CD14-positive monocyte (primary cell): Measurements from ENCODE around the gene NUP214. TPM values are rescaled to one million over a fixed set of nuclear protein-coding genes. Genes with fewer than 3 reads are reported as not detected.
"Not testable (repeated sequence)": the region's sequence is repeated elsewhere in the genome, so short reads cannot be mapped to it uniquely, and the experiment has no call there.

ENCODE experiments used
- DNase-seq, 3 donors: peaks; one replicate each; pipeline ENCODE4 v3.0.0-alpha.2; 2011 to 2022
- H2AFZ ChIP-seq: 2 replicates; pipeline ENCODE4 v1.6.0; 2012; ENCODE audit warnings: mild to moderate bottlenecking, low read depth, low read length, inconsistent platforms; ENCODE audit not compliant: insufficient read depth, poor library complexity, severe bottlenecking
- H3K27ac ChIP-seq, 2 donors: 1 replicate in 1 of 2; 2 replicates in 1 of 2; pipeline ENCODE4 v1.5.1; 2012 to 2013; ENCODE audit warnings: low read length in 2 of 2, control low read depth in 1 of 2, inconsistent platforms in 1 of 2, low read depth in 1 of 2, mild to moderate bottlenecking in 1 of 2
- H3K27me3 ChIP-seq, 2 donors: one replicate each; pipeline versions ENCODE4 v1.6.0 to v1.6.1; 2011 to 2013; ENCODE audit warnings: low read length in 2 of 2; ENCODE audit not compliant: control insufficient read depth in 2 of 2, insufficient read depth in 2 of 2
- H3K36me3 ChIP-seq, 2 donors: replicated peaks in 1 of 2; 1 replicate in 1 of 2; 2 replicates in 1 of 2; pipeline versions ENCODE4 v1.5.1 to v1.6.1; 2012 to 2013; ENCODE audit warnings: low read length in 2 of 2, control low read depth in 1 of 2, inconsistent platforms in 1 of 2, mild to moderate bottlenecking in 1 of 2; ENCODE audit not compliant: insufficient read depth in 2 of 2, control insufficient read depth in 1 of 2
- H3K4me1 ChIP-seq, 2 donors: 1 replicate in 1 of 2; 2 replicates in 1 of 2; pipeline versions ENCODE4 v1.5.1 to v1.6.1; 2012 to 2013; ENCODE audit warnings: low read length in 2 of 2, control low read depth in 1 of 2, inconsistent platforms in 1 of 2, mild to moderate bottlenecking in 1 of 2, moderate library complexity in 1 of 2; ENCODE audit not compliant: insufficient read depth in 2 of 2, control insufficient read depth in 1 of 2
- H3K4me2 ChIP-seq: replicated peaks from 2 replicates; pipeline ENCODE3; 2012; ENCODE audit warnings: low read length, moderate library complexity, mild to moderate bottlenecking; ENCODE audit not compliant: poor library complexity, severe bottlenecking; ENCODE audit errors: extremely low read depth
- H3K4me3 ChIP-seq, 3 experiments: fragments of 200-600 bp in 1 of 3; sonication (generic) in 1 of 3; replicated peaks in 1 of 3; 1 replicate in 2 of 3; 2 replicates in 1 of 3; pipeline ENCODE4 v1.5.1; 2011 to 2013; ENCODE audit warnings: low read length in 3 of 3, mild to moderate bottlenecking in 3 of 3, control low read depth in 2 of 3, low read depth in 2 of 3, inconsistent platforms in 1 of 3, moderate library complexity in 1 of 3
- H3K79me2 ChIP-seq: 2 replicates; pipeline ENCODE4 v1.6.0; 2012; ENCODE audit warnings: mild to moderate bottlenecking, control low read depth, inconsistent platforms, low read length, moderate library complexity; ENCODE audit not compliant: insufficient read depth
- H3K9ac ChIP-seq: 2 replicates; pipeline ENCODE4 v1.6.0; 2017; ENCODE audit warnings: low read length, mild to moderate bottlenecking; ENCODE audit not compliant: insufficient read depth, poor library complexity, severe bottlenecking
- H3K9me3 ChIP-seq, 2 donors: replicated peaks in 1 of 2; 1 replicate in 1 of 2; 2 replicates in 1 of 2; pipeline versions ENCODE4 v1.5.1 to v1.6.1; 2012 to 2013; ENCODE audit warnings: low read length in 2 of 2, control low read depth in 1 of 2; ENCODE audit not compliant: control insufficient read depth in 1 of 2, insufficient read depth in 1 of 2
- H4K20me1 ChIP-seq: 2 replicates; pipeline ENCODE4 v1.6.0; 2012; ENCODE audit warnings: mild to moderate bottlenecking, low read length, control low read depth, moderate library complexity; ENCODE audit not compliant: insufficient read depth
- H3K27ac Mint-ChIP-seq, 7 donors: one replicate each; pipeline ENCODE4 v1.8.0; 2020; ENCODE audit warnings: mild to moderate bottlenecking in 7 of 7, mixed read lengths in 7 of 7, moderate library complexity in 6 of 7, inconsistent platforms in 2 of 7
- H3K27me3 Mint-ChIP-seq, 3 donors: one replicate each; pipeline ENCODE4 v1.8.0; 2021 to 2022; ENCODE audit warnings: low read depth in 3 of 3, mild to moderate bottlenecking in 3 of 3, mixed read lengths in 3 of 3, moderate library complexity in 3 of 3, inconsistent platforms in 1 of 3
- H3K36me3 Mint-ChIP-seq, 2 donors: one replicate each; pipeline ENCODE4 v1.8.0; 2020; ENCODE audit warnings: mixed read lengths in 2 of 2, inconsistent platforms in 1 of 2, mild to moderate bottlenecking in 1 of 2
- H3K4me1 Mint-ChIP-seq: one replicate; pipeline ENCODE4 v1.8.0; 2020; ENCODE audit warnings: mild to moderate bottlenecking, mixed read lengths
- H3K4me3 Mint-ChIP-seq, 2 donors: one replicate each; pipeline ENCODE4 v1.8.0; 2020; ENCODE audit warnings: mild to moderate bottlenecking in 2 of 2, mixed read lengths in 2 of 2, moderate library complexity in 1 of 2
- H3K9me3 Mint-ChIP-seq, 7 donors: one replicate each; pipeline ENCODE4 v1.8.0; 2020 to 2022; ENCODE audit warnings: mixed read lengths in 7 of 7, mild to moderate bottlenecking in 6 of 7, moderate library complexity in 6 of 7, inconsistent platforms in 2 of 7
- WGBS: methylation state at CpG from one replicate; pipeline ENCODE4 v1.1.5; 2013; ENCODE audit warnings: missing lambda C conversion rate; ENCODE audit not compliant: insufficient coverage; 5-methylcytosine and 5-hydroxymethylcytosine counted together
- intact Hi-C, 2 donors: fragments of 100-400 bp; cut with micrococcal nuclease; formaldehyde crosslinking; loops; one replicate each; pipeline versions ENCODE4 v1.15.0 to v1.15.1; 2023
- polyA plus RNA-seq, 3 donors: library from polyadenylated mRNA; depleted of rRNA in 1 of 3; unstranded in 2 of 3; stranded (reverse) in 1 of 3; fragments of 300-500 nt in 2 of 3; fragments of >200 nt in 1 of 3; fragmentation: Illumina TruSeq in 2 of 3; gene quantifications; 1 replicate in 2 of 3; 2 replicates in 1 of 3; pipeline ENCODE4 v1.2.3, GENCODE V29; 2012 to 2021
- TF ChIP-seq, protein P1 (sequence below): fragments of 200-600 bp; IDR thresholded peaks from one replicate; pipeline ENCODE4 v1.8.0; 2022; ENCODE audit warnings: antibody characterized with exemption, mild to moderate bottlenecking

Gene NUP214
- polyA plus RNA-seq, 3 donors, result 94.9 to 329 (median 214) TPM

DNA sequence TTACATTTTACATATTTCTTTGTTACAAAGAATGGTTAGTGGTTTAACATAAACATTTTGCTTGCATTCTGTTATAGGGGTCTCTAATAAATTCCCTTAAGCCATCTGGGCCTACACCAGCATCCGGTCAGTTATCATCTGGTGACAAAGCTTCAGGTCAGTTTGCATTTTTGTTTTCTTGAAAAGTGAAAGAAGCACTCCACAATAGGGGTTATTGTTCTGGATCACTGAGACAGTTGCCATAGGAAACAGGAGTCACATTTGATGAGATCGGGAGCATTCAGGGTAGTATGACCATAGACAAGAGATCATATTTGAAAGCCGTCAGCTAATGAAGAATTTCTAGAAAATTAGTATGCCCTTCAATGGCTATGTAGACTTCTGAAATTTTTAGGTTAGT, 63.6 kb downstream of the NUP214 start:
- Histone ChIP-seq H3K4me2 (no peak overlapping the region), H3K36me3 (peaks cover 74 to 96% of the 10 kb centered on the region in 2 donors), H4K20me1 (no peaks in the 10 kb centered on the region), H3K4me1 (no peaks in the 10 kb centered on the region), H3K9ac (no peak overlapping the region), H3K4me3 (no peak overlapping the region), H2AFZ (no peak overlapping the region), H3K79me2 (no peaks in the 10 kb centered on the region), H3K27ac (no peak overlapping the region), H3K9me3 (no peaks in the 10 kb centered on the region), H3K27me3 (no peaks in the 10 kb centered on the region)
- TF ChIP-seq, protein P1, sequence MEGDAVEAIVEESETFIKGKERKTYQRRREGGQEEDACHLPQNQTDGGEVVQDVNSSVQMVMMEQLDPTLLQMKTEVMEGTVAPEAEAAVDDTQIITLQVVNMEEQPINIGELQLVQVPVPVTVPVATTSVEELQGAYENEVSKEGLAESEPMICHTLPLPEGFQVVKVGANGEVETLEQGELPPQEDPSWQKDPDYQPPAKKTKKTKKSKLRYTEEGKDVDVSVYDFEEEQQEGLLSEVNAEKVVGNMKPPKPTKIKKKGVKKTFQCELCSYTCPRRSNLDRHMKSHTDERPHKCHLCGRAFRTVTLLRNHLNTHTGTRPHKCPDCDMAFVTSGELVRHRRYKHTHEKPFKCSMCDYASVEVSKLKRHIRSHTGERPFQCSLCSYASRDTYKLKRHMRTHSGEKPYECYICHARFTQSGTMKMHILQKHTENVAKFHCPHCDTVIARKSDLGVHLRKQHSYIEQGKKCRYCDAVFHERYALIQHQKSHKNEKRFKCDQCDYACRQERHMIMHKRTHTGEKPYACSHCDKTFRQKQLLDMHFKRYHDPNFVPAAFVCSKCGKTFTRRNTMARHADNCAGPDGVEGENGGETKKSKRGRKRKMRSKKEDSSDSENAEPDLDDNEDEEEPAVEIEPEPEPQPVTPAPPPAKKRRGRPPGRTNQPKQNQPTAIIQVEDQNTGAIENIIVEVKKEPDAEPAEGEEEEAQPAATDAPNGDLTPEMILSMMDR, result no peak
- Mint-ChIP-seq H3K36me3 (peaks cover 73 to 87% of the 10 kb centered on the region in 2 donors), H3K27ac (no peak overlapping the region), H3K4me1 (no peaks in the 10 kb centered on the region), H3K9me3 (no peaks in the 10 kb centered on the region), H3K4me3 (no peak overlapping the region), H3K27me3 (no peaks in the 10 kb centered on the region)
- no peak for DNase-seq
- WGBS, result no CpG with 5 or more reads among the region's 3 CpGs
- intact Hi-C loops, result no loop called here

DNA sequence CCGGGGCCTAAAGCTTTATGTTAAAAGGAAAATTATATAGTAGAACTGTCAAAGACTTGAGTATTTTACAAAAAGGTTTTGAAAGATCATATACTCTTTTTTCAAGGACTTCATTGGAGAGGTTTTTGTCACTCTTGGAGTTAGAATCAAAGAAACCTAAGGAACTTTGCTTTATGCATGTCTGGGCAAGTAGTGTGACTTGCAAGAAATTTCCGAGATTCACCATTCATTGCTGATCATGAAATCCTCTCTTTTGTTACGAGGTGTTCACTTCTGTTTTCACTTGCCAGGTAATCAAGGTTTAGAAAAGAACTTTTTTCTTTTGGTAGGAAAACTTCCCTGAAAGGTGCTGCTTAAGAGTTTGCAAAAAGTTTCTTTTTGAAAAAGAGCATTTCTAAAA, 64.8 kb downstream of the NUP214 start:
- no peaks in the 10 kb centered on the region for H3K9me3 Mint-ChIP-seq
- no CpG with 5 or more reads among the region's 3 CpGs for WGBS
- H3K9ac ChIP-seq, result no peak overlapping the region
- H3K36me3 Mint-ChIP-seq, result peaks cover 72 to 89% of the 10 kb centered on the region in 2 donors
- no peak overlapping the region for H3K4me3 ChIP-seq
- no peak overlapping the region for H3K27ac Mint-ChIP-seq
- H3K27me3 ChIP-seq, result no peaks in the 10 kb centered on the region
- H3K4me2 ChIP-seq, result no peak overlapping the region
- no peaks in the 10 kb centered on the region for H3K4me1 ChIP-seq
- intact Hi-C loops, result no loop called here
- H2AFZ ChIP-seq, result no peak overlapping the region
- TF ChIP-seq, protein P1, result no peak
- H4K20me1 ChIP-seq, result no peaks in the 10 kb centered on the region
- H3K79me2 ChIP-seq, result no peaks in the 10 kb centered on the region
- no peak overlapping the region for H3K4me3 Mint-ChIP-seq
- H3K4me1 Mint-ChIP-seq, result no peaks in the 10 kb centered on the region
- no peak overlapping the region for H3K27ac ChIP-seq
- peaks cover 80 to 96% of the 10 kb centered on the region in 2 donors for H3K36me3 ChIP-seq
- no peaks in the 10 kb centered on the region for H3K27me3 Mint-ChIP-seq
- no peak for DNase-seq
- no peaks in the 10 kb centered on the region for H3K9me3 ChIP-seq

- H3K27me3 Mint-ChIP-seq, intact Hi-C loops, H4K20me1 ChIP-seq, H3K9me3 ChIP-seq, H3K9me3 Mint-ChIP-seq, H3K4me1 ChIP-seq, H3K27me3 ChIP-seq, H3K4me2 ChIP-seq, H3K4me1 Mint-ChIP-seq, DNase-seq, H3K27ac ChIP-seq, H3K4me3 ChIP-seq, H2AFZ ChIP-seq, H3K79me2 ChIP-seq, H3K9ac ChIP-seq, H3K4me3 Mint-ChIP-seq, H3K27ac Mint-ChIP-seq: not testable (repeated sequence)
- WGBS, result 88% methylated on average over 3 of the region's 6 CpGs
- H3K36me3 ChIP-seq, result peaks cover 76 to 92% of the 10 kb centered on the region in 2 donors
- peaks cover 70 to 86% of the 10 kb centered on the region in 2 donors for H3K36me3 Mint-ChIP-seq
Measured at GRCh38 chr9:131191032-131191431, 65.6 kb downstream of the NUP214 start.
